ENCODE measurements around the gene KLHDC7B.

Gene KLHDC7B

DNA sequence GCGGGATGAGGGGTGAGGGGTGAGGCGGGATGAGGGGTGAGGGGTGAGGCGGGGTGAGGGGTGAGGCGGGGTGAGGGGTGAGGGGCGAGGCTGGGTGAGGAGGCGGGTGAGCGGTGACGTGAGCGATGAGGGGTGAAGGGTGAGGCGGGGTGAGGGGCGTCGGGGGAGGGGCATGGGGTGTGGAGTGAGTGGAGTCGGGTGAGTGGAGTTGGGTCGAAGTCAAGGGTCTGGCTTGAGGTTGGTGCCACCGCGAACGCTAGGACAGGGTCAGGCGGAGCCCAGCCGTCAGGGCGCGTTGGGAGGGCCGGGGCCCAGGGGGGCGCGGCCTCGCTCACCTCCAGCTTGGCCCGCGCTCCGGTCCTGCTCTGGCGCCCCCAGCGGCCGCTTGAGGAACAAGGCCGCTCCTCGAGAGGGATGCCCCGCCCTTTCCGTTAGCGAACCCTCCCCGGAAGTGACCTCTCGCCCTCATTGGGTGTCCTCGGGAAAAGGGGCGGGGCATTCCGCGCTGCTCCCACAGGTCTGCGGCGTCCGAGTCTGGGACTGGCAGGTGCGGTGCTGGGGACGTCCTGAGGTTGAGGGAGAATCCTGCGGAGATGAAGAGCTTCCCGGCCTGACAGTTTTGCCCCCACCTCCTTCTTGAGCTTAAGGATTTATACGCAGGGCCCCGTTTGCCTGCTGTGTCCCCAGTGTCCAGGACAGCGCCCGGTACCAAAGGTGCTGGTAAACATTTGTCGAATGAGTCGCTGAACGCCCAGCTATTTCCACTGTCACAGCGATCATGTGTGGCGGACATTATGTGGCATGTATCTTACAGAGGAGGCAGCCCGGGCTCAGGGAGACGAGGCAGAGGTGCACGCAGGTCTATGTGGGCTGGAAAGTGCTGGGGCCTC is 17.1 kb downstream of the KLHDC7B start, which contains the start of gene SYCE3:
TSS of gene SYCE3 (minus strand) at position 397 of the 890 bp plus-strand sequence. CDS start 6,514 bp downstream, outside the sequence.
- Histone ChIP-seq H3K4me1 (ENCODE audit: control insufficient read depth, insufficient read depth, low read length) (no peaks in the 10 kb centered on the region), H3K9me3 (ENCODE audit: control insufficient read depth, insufficient read depth, low read length) (no peaks in the 10 kb centered on the region), H3K9ac (ENCODE audit: low read depth, low read length) (no peak within 1 kb of the TSS)

DNA sequence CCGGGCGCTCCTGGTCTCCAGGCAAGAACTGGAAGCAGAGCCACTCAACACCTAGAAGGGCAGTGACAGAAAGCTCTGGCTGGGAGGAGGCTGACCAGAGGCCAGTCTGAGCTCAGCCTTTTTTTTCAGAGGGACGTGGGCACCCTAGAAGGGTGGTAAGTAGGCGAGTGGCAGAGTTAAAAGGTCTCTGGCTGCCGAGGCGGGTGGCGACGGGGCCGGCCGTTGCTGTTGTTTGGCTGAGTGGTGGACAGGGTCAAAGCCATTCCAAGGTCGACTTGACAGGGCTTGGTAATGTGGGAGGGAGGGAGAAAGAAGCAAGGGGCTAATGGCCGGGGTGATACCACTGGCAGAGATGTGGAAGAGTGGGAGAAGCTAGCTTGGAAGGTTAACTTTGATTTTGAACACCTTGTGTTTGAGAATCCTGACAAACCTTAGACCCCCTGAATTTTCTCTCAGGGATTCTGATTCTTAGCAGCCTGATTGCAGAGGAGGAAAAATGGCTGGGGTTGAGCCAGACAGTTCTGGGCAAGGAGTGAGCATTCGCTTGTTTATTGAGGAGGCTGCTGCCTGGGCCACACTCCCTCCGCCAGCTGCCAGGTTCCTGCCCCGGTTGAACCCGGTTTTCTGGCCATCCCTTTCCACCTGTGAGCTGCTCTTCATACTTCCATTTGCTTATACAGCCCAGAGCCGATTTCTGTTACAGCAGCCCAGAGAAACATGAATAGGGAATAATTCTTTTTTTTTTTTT is 17.9 kb downstream of the KLHDC7B start:
- H3K9ac ChIP-seq (ENCODE audit: low read depth, low read length), result no peak overlapping the region
- H3K4me3 ChIP-seq (ENCODE audit: low read depth, low read length), result peak overlapping the region; percentile 83

More for the DNA sequence above, 17.1 kb downstream of the KLHDC7B start, which contains the start of gene SYCE3:
- Histone ChIP-seq H3K36me3 (ENCODE audit: control insufficient read depth, insufficient read depth, low read length) (no peaks in the 10 kb centered on the region), H3K4me3 (ENCODE audit: low read depth, low read length) (peak within 1 kb of the TSS; percentile 83), H3K27me3 (ENCODE audit: control insufficient read depth, insufficient read depth, low read length) (peaks cover 22% of the 10 kb centered on the region)

DNA sequence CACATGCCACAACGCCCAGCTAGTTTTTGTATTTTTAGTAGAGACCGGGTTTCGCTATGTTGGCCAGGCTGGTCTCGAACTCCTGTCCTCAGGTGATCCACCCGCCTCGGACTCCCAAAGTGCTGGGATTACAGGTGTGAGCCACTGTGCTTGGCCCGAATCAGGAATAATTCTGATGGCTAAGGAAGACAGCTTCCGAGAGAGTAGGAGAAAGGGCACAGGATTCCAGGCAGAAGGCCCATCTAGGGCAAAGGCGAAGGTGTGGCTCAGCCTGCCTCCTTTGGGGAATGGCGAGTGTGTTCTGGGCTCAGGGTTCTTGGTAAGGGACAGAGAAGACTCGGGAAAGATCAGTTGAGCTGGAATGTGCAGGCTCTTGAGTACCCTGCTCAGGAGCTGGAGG is 18.6 kb downstream of the KLHDC7B start:
- Histone ChIP-seq H3K4me3 (ENCODE audit: low read depth, low read length) (no peak overlapping the region), H3K9ac (ENCODE audit: low read depth, low read length) (no peak overlapping the region), H3K27me3 (ENCODE audit: control insufficient read depth, insufficient read depth, low read length) (peaks cover 20% of the 10 kb centered on the region), H3K4me1 (ENCODE audit: control insufficient read depth, insufficient read depth, low read length) (no peaks in the 10 kb centered on the region), H3K9me3 (ENCODE audit: control insufficient read depth, insufficient read depth, low read length) (no peaks in the 10 kb centered on the region), H3K36me3 (ENCODE audit: control insufficient read depth, insufficient read depth, low read length) (peaks cover 4% of the 10 kb centered on the region)

More for the DNA sequence above, 17.9 kb downstream of the KLHDC7B start:
- Histone ChIP-seq H3K9me3 (ENCODE audit: control insufficient read depth, insufficient read depth, low read length) (no peaks in the 10 kb centered on the region), H3K4me1 (ENCODE audit: control insufficient read depth, insufficient read depth, low read length) (no peaks in the 10 kb centered on the region), H3K27me3 (ENCODE audit: control insufficient read depth, insufficient read depth, low read length) (peaks cover 20% of the 10 kb centered on the region), H3K36me3 (ENCODE audit: control insufficient read depth, insufficient read depth, low read length) (no peaks in the 10 kb centered on the region)

DNA sequence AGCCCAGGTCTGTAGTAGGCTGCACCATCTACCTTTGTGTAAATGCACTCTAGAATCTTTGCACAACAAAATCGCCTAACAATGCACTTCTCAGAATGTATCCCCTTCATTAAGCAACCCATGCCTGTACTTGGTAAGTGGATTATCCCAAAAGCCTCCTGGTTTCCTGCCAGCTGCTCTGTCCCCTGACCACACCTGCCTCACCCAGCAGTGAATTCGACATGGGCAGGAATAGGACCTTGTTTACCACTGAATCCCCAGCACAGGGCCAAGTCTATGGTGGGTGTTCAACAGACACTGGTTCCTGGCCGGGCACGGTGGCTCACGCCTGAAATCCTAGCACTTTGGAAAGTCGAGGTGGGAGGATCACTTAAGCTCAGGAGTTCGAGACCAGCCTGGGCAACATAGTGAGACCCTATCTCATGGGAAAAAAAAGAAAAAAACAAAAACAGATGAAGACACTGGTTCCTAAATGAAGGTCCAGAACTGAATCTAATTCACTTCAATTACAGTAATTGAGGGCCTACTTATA is 22.1 kb downstream of the KLHDC7B start:
- Histone ChIP-seq H3K36me3 (ENCODE audit: control insufficient read depth, insufficient read depth, low read length) (peaks cover 25% of the 10 kb centered on the region), H3K4me1 (ENCODE audit: control insufficient read depth, insufficient read depth, low read length) (no peaks in the 10 kb centered on the region), H3K9me3 (ENCODE audit: control insufficient read depth, insufficient read depth, low read length) (no peaks in the 10 kb centered on the region), H3K9ac (ENCODE audit: low read depth, low read length) (no peak overlapping the region), H3K27me3 (ENCODE audit: control insufficient read depth, insufficient read depth, low read length) (peaks cover 14% of the 10 kb centered on the region), H3K4me3 (ENCODE audit: low read depth, low read length) (no peak overlapping the region)

DNA sequence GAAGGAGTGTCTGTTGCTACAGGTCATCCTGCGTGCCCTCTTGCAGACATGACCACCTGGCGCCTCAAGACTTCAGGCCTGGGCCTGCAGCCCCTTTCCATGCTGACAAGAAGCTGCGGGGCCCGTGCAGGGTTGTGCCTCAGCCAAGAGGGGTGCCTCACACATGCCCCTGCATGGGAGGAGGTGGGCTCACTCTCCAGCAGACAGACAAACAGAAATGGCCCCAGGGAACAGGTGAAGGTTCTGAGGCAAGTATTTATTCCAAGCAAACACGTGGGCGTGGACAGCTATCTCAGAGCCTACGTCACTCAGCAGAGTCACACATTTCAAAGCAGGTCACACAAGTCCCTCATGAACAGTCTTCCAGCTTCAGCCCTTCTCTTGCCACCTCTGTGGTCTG is 22.9 kb downstream of the KLHDC7B start:
- no peak overlapping the region for H3K4me3 ChIP-seq (ENCODE audit: low read depth, low read length)
- H3K36me3 ChIP-seq (ENCODE audit: control insufficient read depth, insufficient read depth, low read length), result peaks cover 33% of the 10 kb centered on the region
- H3K4me1 ChIP-seq (ENCODE audit: control insufficient read depth, insufficient read depth, low read length), result no peaks in the 10 kb centered on the region
- H3K27me3 ChIP-seq (ENCODE audit: control insufficient read depth, insufficient read depth, low read length), result peaks cover 10% of the 10 kb centered on the region
- H3K9me3 ChIP-seq (ENCODE audit: control insufficient read depth, insufficient read depth, low read length), result no peaks in the 10 kb centered on the region
- H3K9ac ChIP-seq (ENCODE audit: low read depth, low read length), result peak overlapping the region; percentile 37

DNA sequence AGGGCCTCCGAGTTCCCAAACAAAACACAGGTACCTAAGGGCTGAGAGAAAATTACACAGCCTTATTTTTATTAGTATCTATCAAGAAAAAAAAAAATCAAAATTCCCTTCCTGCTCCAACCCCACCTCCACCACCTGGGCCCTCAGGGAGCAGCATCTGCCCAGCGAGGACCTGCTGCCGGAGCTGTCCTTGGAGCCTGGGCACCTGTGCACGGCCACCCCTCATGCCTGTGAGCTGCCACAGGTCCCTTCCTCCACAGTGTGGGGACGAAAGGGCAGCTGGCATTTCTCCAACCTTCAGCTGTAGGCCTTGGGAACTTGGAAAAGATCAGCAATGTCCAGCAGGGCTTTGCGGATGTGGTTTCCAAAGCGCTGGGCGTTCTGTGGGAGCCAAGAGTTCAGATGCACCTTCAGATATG is 23.4 kb downstream of the KLHDC7B start:
- no peaks in the 10 kb centered on the region for H3K9me3 ChIP-seq (ENCODE audit: control insufficient read depth, insufficient read depth, low read length)
- H3K27me3 ChIP-seq (ENCODE audit: control insufficient read depth, insufficient read depth, low read length), result peaks cover 6% of the 10 kb centered on the region
- H3K4me1 ChIP-seq (ENCODE audit: control insufficient read depth, insufficient read depth, low read length), result no peaks in the 10 kb centered on the region
- no peak overlapping the region for H3K9ac ChIP-seq (ENCODE audit: low read depth, low read length)
- H3K36me3 ChIP-seq (ENCODE audit: control insufficient read depth, insufficient read depth, low read length), result peaks cover 36% of the 10 kb centered on the region
- H3K4me3 ChIP-seq (ENCODE audit: low read depth, low read length), result no peak overlapping the region

DNA sequence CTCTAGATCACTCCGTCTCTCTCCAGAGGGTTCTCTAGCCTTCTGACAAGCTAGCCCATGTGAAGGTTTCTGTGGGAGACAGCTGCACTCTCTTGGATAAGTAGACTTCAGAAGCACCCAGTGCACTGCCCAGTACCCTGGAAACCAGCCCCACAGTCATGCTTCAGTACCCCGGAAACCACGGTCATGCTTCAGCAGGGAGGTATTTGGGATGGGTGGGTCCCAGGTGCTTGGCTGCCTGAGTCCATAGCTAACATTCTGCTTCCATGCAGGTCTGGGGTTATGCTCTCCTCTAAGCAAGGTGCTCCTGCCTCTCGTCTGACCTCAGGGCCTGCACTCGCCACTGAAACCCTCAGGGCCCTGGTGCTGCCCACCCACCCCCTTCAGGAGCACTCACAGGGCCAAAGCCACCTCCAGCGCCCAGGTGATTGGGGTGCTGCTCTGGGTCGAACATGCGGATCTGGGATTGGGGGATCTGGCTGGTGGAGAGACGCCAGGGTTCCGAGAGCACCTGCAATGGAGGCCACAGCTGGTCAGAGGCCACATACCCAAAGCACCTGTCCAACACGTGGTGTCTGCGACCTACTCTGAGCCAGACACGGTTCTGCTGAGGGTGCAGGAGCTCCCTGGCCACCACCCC is 24.3 kb downstream of the KLHDC7B start:
- Histone ChIP-seq H3K36me3 (ENCODE audit: control insufficient read depth, insufficient read depth, low read length) (peaks cover 38% of the 10 kb centered on the region), H3K27me3 (ENCODE audit: control insufficient read depth, insufficient read depth, low read length) (no peaks in the 10 kb centered on the region), H3K4me3 (ENCODE audit: low read depth, low read length) (no peak overlapping the region), H3K4me1 (ENCODE audit: control insufficient read depth, insufficient read depth, low read length) (no peaks in the 10 kb centered on the region), H3K9ac (ENCODE audit: low read depth, low read length) (no peak overlapping the region), H3K9me3 (ENCODE audit: control insufficient read depth, insufficient read depth, low read length) (no peaks in the 10 kb centered on the region)

DNA sequence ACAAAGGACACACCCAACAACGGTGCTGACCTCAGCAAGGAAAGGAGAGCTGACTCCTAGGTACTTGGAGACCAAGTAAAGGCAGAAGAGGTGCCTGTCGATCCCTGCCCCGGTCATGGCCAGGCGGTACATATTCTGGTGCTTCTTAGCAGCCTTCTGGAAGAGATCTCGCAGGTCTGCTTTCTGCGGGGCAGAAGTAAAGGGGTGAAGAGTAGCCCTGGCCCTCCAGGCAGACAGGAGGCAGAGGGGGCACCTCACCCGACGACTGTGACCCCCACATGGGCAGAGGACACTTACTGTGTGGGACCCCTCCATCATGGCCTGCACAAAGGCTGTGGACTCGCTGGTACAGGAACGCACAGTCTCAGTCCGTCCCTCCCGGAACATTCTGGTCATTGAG is 25.2 kb downstream of the KLHDC7B start:
- Histone ChIP-seq H3K4me1 (ENCODE audit: control insufficient read depth, insufficient read depth, low read length) (no peaks in the 10 kb centered on the region), H3K9me3 (ENCODE audit: control insufficient read depth, insufficient read depth, low read length) (no peaks in the 10 kb centered on the region), H3K9ac (ENCODE audit: low read depth, low read length) (no peak overlapping the region), H3K4me3 (ENCODE audit: low read depth, low read length) (no peak overlapping the region), H3K27me3 (ENCODE audit: control insufficient read depth, insufficient read depth, low read length) (no peaks in the 10 kb centered on the region), H3K36me3 (ENCODE audit: control insufficient read depth, insufficient read depth, low read length) (peaks cover 38% of the 10 kb centered on the region)

DNA sequence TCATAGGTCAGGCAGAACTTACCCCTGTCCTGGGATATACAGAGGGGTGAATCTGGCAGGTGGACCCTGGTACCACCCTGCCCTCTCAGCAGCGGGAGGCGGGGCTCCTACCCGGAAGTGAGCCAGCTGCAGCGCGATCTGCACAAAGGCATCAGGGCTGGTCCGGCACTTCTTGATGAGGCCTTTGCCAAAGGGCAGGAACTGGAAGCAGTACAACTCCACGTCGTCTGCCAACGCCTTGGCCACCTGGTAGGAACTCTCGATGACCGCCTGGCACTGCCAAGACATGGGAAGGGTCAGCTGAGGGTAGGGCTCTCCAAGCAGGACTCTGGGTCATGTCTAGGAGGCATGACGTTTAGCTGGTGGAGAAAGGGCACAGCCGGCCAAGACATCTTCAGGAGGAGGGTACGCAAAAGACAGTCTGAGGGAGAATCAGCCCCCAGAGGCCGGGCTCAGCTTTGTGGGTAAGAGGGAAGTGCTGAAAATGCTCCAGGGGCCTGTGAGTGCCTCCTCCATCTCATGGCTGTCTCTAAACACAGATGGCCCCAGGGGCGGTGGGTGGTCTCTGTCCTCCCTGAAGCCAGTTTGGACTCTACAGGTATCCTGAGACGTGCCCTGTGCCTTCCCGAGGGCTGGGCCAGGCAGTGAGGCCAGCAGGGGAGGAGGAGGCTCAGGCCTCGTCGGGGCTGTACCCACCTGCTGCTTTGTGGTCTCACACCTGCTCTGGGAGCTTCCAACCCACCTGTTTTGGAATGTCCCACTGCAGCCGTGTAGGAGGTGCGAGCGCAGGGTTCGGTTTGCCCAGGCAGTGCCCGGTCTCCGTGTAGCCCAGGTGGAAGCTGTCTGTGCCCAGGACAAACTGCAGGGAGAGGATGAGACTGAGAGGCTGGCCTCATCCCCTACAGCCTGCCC is 25.8 kb downstream of the KLHDC7B start:
- no peaks in the 10 kb centered on the region for H3K9me3 ChIP-seq (ENCODE audit: control insufficient read depth, insufficient read depth, low read length)
- no peaks in the 10 kb centered on the region for H3K4me1 ChIP-seq (ENCODE audit: control insufficient read depth, insufficient read depth, low read length)
- peaks cover 38% of the 10 kb centered on the region for H3K36me3 ChIP-seq (ENCODE audit: control insufficient read depth, insufficient read depth, low read length)
- no peak overlapping the region for H3K9ac ChIP-seq (ENCODE audit: low read depth, low read length)
- no peak overlapping the region for H3K4me3 ChIP-seq (ENCODE audit: low read depth, low read length)
- H3K27me3 ChIP-seq (ENCODE audit: control insufficient read depth, insufficient read depth, low read length), result no peaks in the 10 kb centered on the region

DNA sequence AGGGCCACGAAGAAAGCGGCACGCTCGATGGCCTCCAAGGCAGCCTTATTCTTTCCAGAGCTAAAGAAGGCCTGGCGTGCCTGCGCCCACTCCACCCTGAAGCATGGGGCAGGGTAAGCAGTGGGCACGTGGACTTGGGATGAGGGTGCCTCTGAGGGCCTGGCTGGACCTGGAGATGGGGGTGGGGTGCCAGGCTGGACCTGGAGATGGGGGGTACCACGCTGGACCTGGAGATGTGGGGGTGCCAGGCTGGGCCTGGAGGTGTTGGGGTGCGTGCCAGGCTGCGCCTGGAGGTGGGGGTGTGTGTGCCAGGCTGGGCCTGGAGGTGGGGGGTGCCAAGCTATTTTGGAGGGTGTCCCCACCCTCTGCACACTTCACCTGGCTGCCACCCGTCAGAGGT is 27.3 kb downstream of the KLHDC7B start:
- Histone ChIP-seq H3K27me3 (ENCODE audit: control insufficient read depth, insufficient read depth, low read length) (no peaks in the 10 kb centered on the region), H3K9me3 (ENCODE audit: control insufficient read depth, insufficient read depth, low read length) (no peaks in the 10 kb centered on the region), H3K9ac (ENCODE audit: low read depth, low read length) (no peak overlapping the region), H3K4me3 (ENCODE audit: low read depth, low read length) (no peak overlapping the region), H3K36me3 (ENCODE audit: control insufficient read depth, insufficient read depth, low read length) (peaks cover 43% of the 10 kb centered on the region), H3K4me1 (ENCODE audit: control insufficient read depth, insufficient read depth, low read length) (peaks cover 2% of the 10 kb centered on the region)

Measured in iPS-15b (cell line).